Measurements from ENCODE around the gene THAP9.

DNA sequence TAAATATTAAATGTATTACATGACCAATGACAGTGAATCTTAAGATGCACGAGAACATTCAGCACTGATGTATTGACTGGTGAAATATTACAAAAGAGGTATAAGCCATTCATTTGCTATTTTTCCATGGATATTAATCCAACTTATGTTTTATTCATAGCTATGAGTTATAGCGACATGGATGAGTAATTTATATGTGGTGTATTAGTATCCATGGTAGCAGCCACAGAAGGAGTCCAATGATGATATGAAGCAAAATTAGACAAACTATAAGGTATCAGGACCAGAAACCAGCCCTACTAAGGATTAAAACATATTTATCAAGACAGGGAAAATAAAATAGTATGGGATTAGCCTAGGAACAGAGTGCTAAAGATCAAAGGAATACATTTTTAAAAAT lies 50.7 kb downstream of the THAP9 start:
- TF ChIP-seq, protein P1, sequence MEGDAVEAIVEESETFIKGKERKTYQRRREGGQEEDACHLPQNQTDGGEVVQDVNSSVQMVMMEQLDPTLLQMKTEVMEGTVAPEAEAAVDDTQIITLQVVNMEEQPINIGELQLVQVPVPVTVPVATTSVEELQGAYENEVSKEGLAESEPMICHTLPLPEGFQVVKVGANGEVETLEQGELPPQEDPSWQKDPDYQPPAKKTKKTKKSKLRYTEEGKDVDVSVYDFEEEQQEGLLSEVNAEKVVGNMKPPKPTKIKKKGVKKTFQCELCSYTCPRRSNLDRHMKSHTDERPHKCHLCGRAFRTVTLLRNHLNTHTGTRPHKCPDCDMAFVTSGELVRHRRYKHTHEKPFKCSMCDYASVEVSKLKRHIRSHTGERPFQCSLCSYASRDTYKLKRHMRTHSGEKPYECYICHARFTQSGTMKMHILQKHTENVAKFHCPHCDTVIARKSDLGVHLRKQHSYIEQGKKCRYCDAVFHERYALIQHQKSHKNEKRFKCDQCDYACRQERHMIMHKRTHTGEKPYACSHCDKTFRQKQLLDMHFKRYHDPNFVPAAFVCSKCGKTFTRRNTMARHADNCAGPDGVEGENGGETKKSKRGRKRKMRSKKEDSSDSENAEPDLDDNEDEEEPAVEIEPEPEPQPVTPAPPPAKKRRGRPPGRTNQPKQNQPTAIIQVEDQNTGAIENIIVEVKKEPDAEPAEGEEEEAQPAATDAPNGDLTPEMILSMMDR (IDR thresholded peaks at IDR 0.05; ENCODE audit: borderline replicate concordance, extremely low read depth, low read length, poor library complexity, severe bottlenecking): no peak
- no peak for TF ChIP-seq EZH2 (IDR thresholded peaks at IDR 0.05; ENCODE audit: borderline replicate concordance, low read depth, low read length, severe bottlenecking)

All from DND-41 (cell line).